Stimulated activated CD4-positive, alpha-beta T cell treated with anti-CD3 and anti-CD28 coated beads, TNF-alpha, amount 100 ng/mL, for 24 hours (primary cell): ENCODE results near the gene LUZP1.
"Not testable (repeated sequence)": the region's sequence is repeated elsewhere in the genome, so short reads cannot be mapped to it uniquely, and the experiment has no call there.

Source experiments
- DNase-seq, 3 experiments: peaks; one replicate each; pipeline ENCODE4 v3.0.0-alpha.2; 2020; ENCODE audit warnings: low read depth in 3 of 3

Gene LUZP1

GRCh38 chr1:23188936-23189452 is 20.3 kb upstream of the LUZP1 start:
- DNase-seq: not testable (repeated sequence)

- no peak for DNase-seq
These were observed 19.8 kb upstream of the LUZP1 start for GRCh38 chr1:23188434-23188884.

GRCh38 chr1:23187637-23188036 is 19.0 kb upstream of the LUZP1 start:
- DNase-seq: no peak

- no peak for DNase-seq
These were observed 16.7 kb upstream of the LUZP1 start for GRCh38 chr1:23185381-23185780.

GRCh38 chr1:23184212-23184934 is 15.7 kb upstream of the LUZP1 start:
- peak in 1 of 3 experiments; percentile 13 for DNase-seq

GRCh38 chr1:23179862-23180261 is 11.2 kb upstream of the LUZP1 start:
- DNase-seq: no peak

GRCh38 chr1:23178950-23179349 is 10.3 kb upstream of the LUZP1 start:
- DNase-seq: no peak

- DNase-seq: no peak
These were observed 9.8 kb upstream of the LUZP1 start for GRCh38 chr1:23178414-23178813.

GRCh38 chr1:23177438-23178380 is 9.1 kb upstream of the LUZP1 start:
- peak in 1 of 3 experiments; percentile 59 for DNase-seq

GRCh38 chr1:23177031-23177430 is 8.4 kb upstream of the LUZP1 start:
- DNase-seq: no peak

GRCh38 chr1:23174426-23175110 is 5.9 kb upstream of the LUZP1 start:
- DNase-seq: no peak

GRCh38 chr1:23171181-23171755 is 2.6 kb upstream of the LUZP1 start:
- no peak for DNase-seq

- DNase-seq: no peak
These were observed 1.2 kb upstream of the LUZP1 start for GRCh38 chr1:23169727-23170335.

GRCh38 chr1:23169195-23169575 is 529 bp upstream of the LUZP1 start:
- DNase-seq: no peak

- DNase-seq: peak in 1 of 3 experiments; percentile 24
These were observed 594 bp downstream of the LUZP1 start for GRCh38 chr1:23168079-23168444.

- peak in 1 of 3 experiments; percentile 24 for DNase-seq
These were observed 1.1 kb downstream of the LUZP1 start for GRCh38 chr1:23167353-23168078.

- no peak for DNase-seq
These were observed 1.8 kb downstream of the LUZP1 start for GRCh38 chr1:23166854-23167253.

- no peak for DNase-seq
These were observed 5.3 kb downstream of the LUZP1 start for GRCh38 chr1:23163395-23163794.

- no peak for DNase-seq
These were observed 8.4 kb downstream of the LUZP1 start for GRCh38 chr1:23159963-23160877.
